SK-N-SH (cell line): ENCODE results near the gene GLIS2. TPM values are rescaled to one million over a fixed set of nuclear protein-coding genes. Genes with fewer than 3 reads are reported as not detected.

ENCODE experiments used
- CTCF ChIA-PET: fragments of 300-600, 350-600 bp; formaldehyde crosslinking; extraction: SDS; loops from one replicate; lab custom pipeline; 2021; lab: Yijun Ruan, JAX
- POLR2A ChIA-PET: fragments of 350-600 bp; sonication (Branson Sonifier 250); formaldehyde crosslinking; extraction: SDS; loops from one replicate; lab custom pipeline; 2020; ENCODE audit warnings: antibody characterized with exemption, inconsistent platforms; lab: Yijun Ruan, JAX
- DNase-seq: peaks from one replicate; pipeline ENCODE4 v3.0.0; 2012
- H2AFZ ChIP-seq: fragments of 200-600 bp; sonication (generic); 2 replicates; pipeline ENCODE4 v1.8.1; 2016; ENCODE audit warnings: antibody characterized with exemption, mild to moderate bottlenecking, low read depth
- H3F3A ChIP-seq: fragments of 200-600 bp; sonication (generic); replicated peaks from 2 replicates; pipeline ENCODE3; 2016; ENCODE audit warnings: antibody characterized with exemption, mild to moderate bottlenecking; ENCODE audit not compliant: insufficient read depth
- H3K27ac ChIP-seq, 2 experiments: fragments of 200-500 bp in 1 of 2; fragments of 200-600 bp in 1 of 2; sonication (Bioruptor generic) in 1 of 2; sonication (generic), shearing (Covaris generic) in 1 of 2; 2 replicates each; pipeline versions ENCODE4 v1.5.1 to v1.6.1; 2014 to 2016; ENCODE audit warnings: low read depth in 2 of 2, inconsistent platforms in 1 of 2, low read length in 1 of 2, mild to moderate bottlenecking in 1 of 2, mixed read lengths in 1 of 2
- H3K27me3 ChIP-seq: fragments of 200-600 bp; sonication (generic), shearing (Covaris generic); 2 replicates; pipeline ENCODE4 v1.6.1; 2016; ENCODE audit warnings: mixed run types; ENCODE audit not compliant: insufficient read depth
- H3K36me3 ChIP-seq, 2 experiments: fragments of 200-500 bp in 1 of 2; fragments of 200-600 bp in 1 of 2; sonication (Bioruptor generic) in 1 of 2; sonication (generic) in 1 of 2; replicated peaks in 1 of 2; 2 replicates each; pipeline versions ENCODE3 to v1.5.1; 2014 to 2016; ENCODE audit warnings: low read length in 1 of 2, mild to moderate bottlenecking in 1 of 2; ENCODE audit not compliant: insufficient read depth in 2 of 2, control insufficient read depth in 1 of 2
- H3K4me1 ChIP-seq, 2 experiments: fragments of 200-500 bp in 1 of 2; fragments of 200-600 bp in 1 of 2; sonication (Bioruptor generic) in 1 of 2; sonication (generic), shearing (Covaris generic) in 1 of 2; 2 replicates each; pipeline versions ENCODE4 v1.5.1 to v1.6.1; 2014 to 2016; ENCODE audit warnings: low read depth in 1 of 2, low read length in 1 of 2, mixed run types in 1 of 2; ENCODE audit not compliant: insufficient read depth in 2 of 2, control insufficient read depth in 1 of 2
- H3K4me2 ChIP-seq: fragments of 200-600 bp; sonication (generic), shearing (Covaris generic); 2 replicates; pipeline ENCODE4 v1.6.1; 2017; ENCODE audit warnings: mixed run types
- H3K4me3 ChIP-seq, 2 experiments: fragments of 200-500 bp in 1 of 2; fragments of 200-600 bp in 1 of 2; sonication (Bioruptor generic) in 1 of 2; sonication (generic), shearing (Covaris generic) in 1 of 2; 2 replicates each; pipeline versions ENCODE4 v1.5.1 to v1.8.1; 2014 to 2016; ENCODE audit warnings: low read depth in 2 of 2, inconsistent platforms in 1 of 2, low read length in 1 of 2, mild to moderate bottlenecking in 1 of 2, mixed read lengths in 1 of 2, moderate library complexity in 1 of 2
- H3K79me2 ChIP-seq: fragments of 200-600 bp; sonication (generic); 2 replicates; pipeline ENCODE4 v1.8.1; 2017; ENCODE audit warnings: mild to moderate bottlenecking; ENCODE audit not compliant: insufficient read depth
- H3K9ac ChIP-seq: fragments of 200-600 bp; sonication (generic); 2 replicates; pipeline ENCODE4 v1.6.1; 2017; ENCODE audit warnings: mixed run types
- H3K9me2 ChIP-seq: fragments of 200-600 bp; sonication (generic); 2 replicates; pipeline ENCODE4 v1.6.1; 2017; ENCODE audit warnings: mixed run types
- H3K9me3 ChIP-seq: fragments of 200-600 bp; sonication (generic); 2 replicates; pipeline ENCODE4 v1.6.1; 2017; ENCODE audit warnings: mixed run types, mild to moderate bottlenecking, moderate library complexity
- H4K20me1 ChIP-seq: fragments of 200-600 bp; sonication (generic); 2 replicates; pipeline ENCODE4 v1.6.1; 2017; ENCODE audit warnings: mild to moderate bottlenecking, mixed run types; ENCODE audit not compliant: insufficient read depth
- CHD2 ChIP-seq: fragments of 150-350 bp; IDR thresholded peaks from 2 replicates; pipeline ENCODE4 v1.6.1; 2018; ENCODE audit warnings: low read length; ENCODE audit not compliant: partially characterized antibody
- CTCF ChIP-seq: fragments of 200-600 bp; sonication (generic); IDR thresholded peaks from 2 replicates; pipeline ENCODE4 v1.6.1; 2017; ENCODE audit warnings: antibody characterized with exemption, mild to moderate bottlenecking, moderate library complexity
- FOSL2 ChIP-seq: IDR thresholded peaks from 2 replicates; pipeline ENCODE4 v1.4.0; 2012; ENCODE audit warnings: low read depth, mild to moderate bottlenecking, moderate library complexity, borderline replicate concordance
- GABPA ChIP-seq: IDR thresholded peaks from 2 replicates; pipeline ENCODE4 v1.4.0; 2012; ENCODE audit warnings: low read depth, mild to moderate bottlenecking
- JUND ChIP-seq: IDR thresholded peaks from 2 replicates; pipeline ENCODE4 v1.4.0; 2012
- MAX ChIP-seq: IDR thresholded peaks from 2 replicates; pipeline ENCODE4 v1.4.0; 2012; ENCODE audit warnings: low read depth
- NFIC ChIP-seq: IDR thresholded peaks from 2 replicates; pipeline ENCODE4 v1.4.0; 2012; ENCODE audit warnings: borderline replicate concordance
- NRF1 ChIP-seq: IDR thresholded peaks from 2 replicates; pipeline ENCODE4 v1.6.1; 2012; ENCODE audit warnings: low read depth, mild to moderate bottlenecking, low read length
- POLR2AphosphoS5 ChIP-seq: IDR thresholded peaks from 2 replicates; pipeline ENCODE4 v1.6.1; 2012; ENCODE audit warnings: low read depth, low read length
- RAD21 ChIP-seq: IDR thresholded peaks from 2 replicates; pipeline ENCODE4 v1.6.1; 2012; ENCODE audit warnings: mild to moderate bottlenecking, low read length
- RFX5 ChIP-seq: IDR thresholded peaks from 2 replicates; pipeline ENCODE4 v1.6.1; 2012; ENCODE audit warnings: mild to moderate bottlenecking, improper control_type of control experiment, low read length
- RXRA ChIP-seq: IDR thresholded peaks from 2 replicates; pipeline ENCODE4 v1.4.0; 2012; ENCODE audit warnings: low read depth, mild to moderate bottlenecking, borderline replicate concordance
- TAF1 ChIP-seq: IDR thresholded peaks from 2 replicates; pipeline ENCODE4 v1.6.1; 2012; ENCODE audit warnings: low read depth, mild to moderate bottlenecking, low read length, moderate library complexity, borderline replicate concordance
- TCF12 ChIP-seq: IDR thresholded peaks from 2 replicates; pipeline ENCODE4 v1.4.0; 2012
- YY1 ChIP-seq: IDR thresholded peaks from 2 replicates; pipeline ENCODE4 v1.4.0; 2012; ENCODE audit warnings: low read depth, mild to moderate bottlenecking
- WGBS: methylation state at CpG from one replicate; pipeline ENCODE4 v1.1.6; 2017; ENCODE audit warnings: low lambda C conversion rate; 5-methylcytosine and 5-hydroxymethylcytosine counted together
- polyA plus RNA-seq, 3 experiments: library from polyadenylated mRNA; depleted of rRNA; stranded (reverse); fragments of >200 nt; gene quantifications; 2 replicates each; pipeline ENCODE4 v1.2.3, GENCODE V29; 2012
- TF ChIP-seq, protein P1 (sequence below): IDR thresholded peaks from 2 replicates; pipeline ENCODE4 v1.4.0; 2012; ENCODE audit warnings: low read depth, borderline replicate concordance

The GLIS2 gene
- polyA plus RNA-seq, 1 of the 3 experiments (the other 2 are of a cell fraction) = 6.5 TPM

DNA sequence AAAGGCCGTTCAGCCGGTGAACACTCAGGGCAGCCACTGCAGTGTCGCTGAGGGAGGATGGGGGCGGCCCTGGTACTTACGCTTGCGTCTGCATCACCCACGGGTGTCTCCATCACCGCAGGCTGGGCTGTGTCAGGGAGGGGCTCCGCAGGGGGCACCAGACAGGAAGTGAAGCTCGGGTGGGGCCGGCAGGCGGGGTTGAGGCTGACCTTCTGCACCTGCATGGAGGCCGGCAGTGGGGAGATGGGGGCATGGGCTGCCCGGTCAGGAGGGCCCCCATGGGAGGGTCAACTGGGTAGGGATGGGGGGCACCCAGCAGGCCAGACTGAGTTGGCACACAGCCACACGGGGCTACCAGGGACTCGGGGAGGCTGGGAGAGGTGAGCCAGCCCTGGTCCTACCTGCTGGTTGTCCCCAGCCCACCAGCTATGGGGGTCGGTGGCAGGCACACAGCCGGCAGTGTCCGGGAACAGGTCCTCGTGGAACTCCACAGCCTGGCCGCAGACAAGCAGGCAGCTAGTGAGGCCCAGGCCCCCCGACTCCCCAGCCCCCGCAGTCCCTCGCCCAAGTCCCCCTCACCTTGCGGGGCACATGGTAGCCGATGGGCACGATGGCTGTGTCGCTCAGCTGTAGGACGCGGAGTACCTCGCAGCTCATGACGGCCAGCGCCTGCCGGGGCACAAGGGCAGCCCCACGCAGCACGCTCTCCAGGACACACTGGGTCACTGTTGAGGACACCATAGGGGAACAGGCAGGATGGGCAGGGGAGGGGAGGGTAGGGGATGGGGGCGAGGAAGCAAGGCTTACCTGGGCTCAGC, 48.5 kb downstream of the GLIS2 start:
- no peaks in the 10 kb centered on the region for H3K79me2 ChIP-seq
- H3K4me1 ChIP-seq = peaks cover 7 to 29% of the 10 kb centered on the region in 2 experiments; a peak in 3 of 4 replicates
- H3F3A ChIP-seq = no peaks in the 10 kb centered on the region
- no peaks in the 10 kb centered on the region for H3K27me3 ChIP-seq
- no peaks in the 10 kb centered on the region for H3K9me3 ChIP-seq
- no peak overlapping the region for H3K9ac ChIP-seq
- ChIA-PET POLR2A (no interaction called here), CTCF (interaction anchor here (0.8 to 32.1 kb wide), 2 partner anchors 36 to 38 kb away, joined by 3 to 558 read pairs; no protein-coding TSS in a partner anchor)
- H3K27ac ChIP-seq = no peak overlapping the region
- no peaks in the 10 kb centered on the region for H3K9me2 ChIP-seq
- TF ChIP-seq YY1 (no peak), NRF1 (no peak), MAX (no peak), RFX5 (no peak), CTCF (no peak), JUND (no peak), CHD2 (no peak), RXRA (no peak), TAF1 (no peak), FOSL2 (no peak), RAD21 (no peak), TCF12 (no peak), POLR2AphosphoS5 (no peak), GABPA (no peak), NFIC (no peak)
- TF ChIP-seq, protein P1, sequence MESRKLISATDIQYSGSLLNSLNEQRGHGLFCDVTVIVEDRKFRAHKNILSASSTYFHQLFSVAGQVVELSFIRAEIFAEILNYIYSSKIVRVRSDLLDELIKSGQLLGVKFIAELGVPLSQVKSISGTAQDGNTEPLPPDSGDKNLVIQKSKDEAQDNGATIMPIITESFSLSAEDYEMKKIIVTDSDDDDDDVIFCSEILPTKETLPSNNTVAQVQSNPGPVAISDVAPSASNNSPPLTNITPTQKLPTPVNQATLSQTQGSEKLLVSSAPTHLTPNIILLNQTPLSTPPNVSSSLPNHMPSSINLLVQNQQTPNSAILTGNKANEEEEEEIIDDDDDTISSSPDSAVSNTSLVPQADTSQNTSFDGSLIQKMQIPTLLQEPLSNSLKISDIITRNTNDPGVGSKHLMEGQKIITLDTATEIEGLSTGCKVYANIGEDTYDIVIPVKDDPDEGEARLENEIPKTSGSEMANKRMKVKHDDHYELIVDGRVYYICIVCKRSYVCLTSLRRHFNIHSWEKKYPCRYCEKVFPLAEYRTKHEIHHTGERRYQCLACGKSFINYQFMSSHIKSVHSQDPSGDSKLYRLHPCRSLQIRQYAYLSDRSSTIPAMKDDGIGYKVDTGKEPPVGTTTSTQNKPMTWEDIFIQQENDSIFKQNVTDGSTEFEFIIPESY = no peak
- H4K20me1 ChIP-seq = peaks cover 4% of the 10 kb centered on the region; the same call in 1 of the 2 replicates
- no peak for DNase-seq
- no peak overlapping the region for H2AFZ ChIP-seq
- H3K4me3 ChIP-seq = no peak overlapping the region
- WGBS = over 99% methylated on average over 25 of the region's 37 CpGs
- no peaks in the 10 kb centered on the region for H3K36me3 ChIP-seq
- no peak overlapping the region for H3K4me2 ChIP-seq
